GM13976 (cell line): ENCODE results near the gene LYZL6.
A peak's percentile ranks its signal among the peaks of the same experiment; 100 is the strongest.

Experiments used
- DNase-seq: peaks from one replicate; pipeline ENCODE4 v3.0.0; 2012; ENCODE audit warnings: low spot score
- in situ Hi-C: fragments of 300-500 bp; cut with MboI; formaldehyde crosslinking; loops from one replicate; pipeline ENCODE4 v1.12.0; 2022; ENCODE audit warnings: low sequenced_read_pairs, mixed read lengths, inconsistent platforms; ENCODE audit not compliant: unreplicated experiment
- TF ChIP-seq, protein P1 (sequence below): IDR thresholded peaks from 2 replicates; pipeline ENCODE4 v1.5.1; 2012; ENCODE audit warnings: borderline replicate concordance, mild to moderate bottlenecking; ENCODE audit not compliant: insufficient read depth; ENCODE audit errors: extremely low read depth, missing control alignments, control extremely low read depth

The LYZL6 gene

GRCh38 chr17:35934760-35935159 lies 8.8 kb downstream of the LYZL6 start:
- in situ Hi-C loops = no loop called here
- TF ChIP-seq, protein P1, sequence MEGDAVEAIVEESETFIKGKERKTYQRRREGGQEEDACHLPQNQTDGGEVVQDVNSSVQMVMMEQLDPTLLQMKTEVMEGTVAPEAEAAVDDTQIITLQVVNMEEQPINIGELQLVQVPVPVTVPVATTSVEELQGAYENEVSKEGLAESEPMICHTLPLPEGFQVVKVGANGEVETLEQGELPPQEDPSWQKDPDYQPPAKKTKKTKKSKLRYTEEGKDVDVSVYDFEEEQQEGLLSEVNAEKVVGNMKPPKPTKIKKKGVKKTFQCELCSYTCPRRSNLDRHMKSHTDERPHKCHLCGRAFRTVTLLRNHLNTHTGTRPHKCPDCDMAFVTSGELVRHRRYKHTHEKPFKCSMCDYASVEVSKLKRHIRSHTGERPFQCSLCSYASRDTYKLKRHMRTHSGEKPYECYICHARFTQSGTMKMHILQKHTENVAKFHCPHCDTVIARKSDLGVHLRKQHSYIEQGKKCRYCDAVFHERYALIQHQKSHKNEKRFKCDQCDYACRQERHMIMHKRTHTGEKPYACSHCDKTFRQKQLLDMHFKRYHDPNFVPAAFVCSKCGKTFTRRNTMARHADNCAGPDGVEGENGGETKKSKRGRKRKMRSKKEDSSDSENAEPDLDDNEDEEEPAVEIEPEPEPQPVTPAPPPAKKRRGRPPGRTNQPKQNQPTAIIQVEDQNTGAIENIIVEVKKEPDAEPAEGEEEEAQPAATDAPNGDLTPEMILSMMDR = no peak
- no peak for DNase-seq

DNA sequence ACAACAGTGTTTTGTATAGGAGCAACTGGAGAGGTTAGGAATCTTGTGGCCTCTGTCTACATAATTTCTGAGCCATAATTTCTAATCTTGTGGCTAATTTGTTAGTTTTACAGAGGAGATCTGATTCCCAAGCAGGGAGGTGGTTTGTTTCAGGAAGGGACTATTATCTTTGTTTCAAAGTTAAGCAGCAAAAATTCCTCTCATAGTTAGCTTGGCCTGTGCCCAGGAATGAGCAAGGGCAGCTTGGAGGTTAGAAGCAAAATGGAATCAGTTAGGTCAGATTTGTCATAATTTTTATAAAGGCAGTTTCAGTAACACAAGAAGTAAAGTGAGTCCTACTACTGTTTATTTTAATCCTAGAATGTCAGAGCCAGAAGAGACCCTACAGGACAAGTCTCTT lies 10.9 kb downstream of the LYZL6 start:
- TF ChIP-seq, protein P1 = no peak
- in situ Hi-C loops = no loop called here
- DNase-seq = no peak

- no peak for DNase-seq
- in situ Hi-C loops = no loop called here
- TF ChIP-seq, protein P1 = no peak
Measured at GRCh38 chr17:35931794-35932425, 11.6 kb downstream of the LYZL6 start.

GRCh38 chr17:35930211-35931065 lies 13.1 kb downstream of the LYZL6 start, which contains the start of gene RDM1:
RDM1 (minus strand) TSS chr17:35930773; CDS start chr17:35930727, 46 bp downstream.
- TF ChIP-seq, protein P1 = no peak
- peak; percentile 93 for DNase-seq
- in situ Hi-C loops = no loop called here

DNA sequence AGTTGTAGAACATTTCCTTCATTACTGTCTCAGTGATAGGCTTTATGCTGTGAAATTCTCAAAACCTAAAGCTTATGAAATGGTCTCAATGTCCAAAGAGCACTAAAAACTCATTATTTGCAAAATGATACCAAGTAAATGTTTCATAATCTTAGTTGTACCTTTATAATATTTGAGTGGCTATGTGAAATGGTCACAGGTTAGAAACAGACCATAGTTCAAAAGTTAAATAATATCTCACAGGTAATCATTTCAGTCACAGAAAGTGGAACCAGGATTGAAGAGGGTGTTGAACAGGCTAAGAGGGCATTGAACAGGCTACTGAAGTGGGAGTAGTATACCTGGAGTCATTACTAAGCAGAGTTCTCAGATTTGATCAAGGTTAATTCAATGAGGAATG lies 15.8 kb downstream of the LYZL6 start:
- in situ Hi-C loops = no loop called here

GRCh38 chr17:35923609-35924114 lies 19.9 kb downstream of the LYZL6 start:
- TF ChIP-seq, protein P1 = no peak
- in situ Hi-C loops = no loop called here
- DNase-seq = no peak

More for the DNA sequence above, 15.8 kb downstream of the LYZL6 start:
- TF ChIP-seq, protein P1 = no peak
- DNase-seq = no peak
